ENCODE data around the gene SRRT.

Gene SRRT

GRCh38 chr7:100880645-100881044, 5.7 kb downstream of the SRRT start:
- H3K4me3 ChIP-seq (ENCODE audit: low read length) = no peak overlapping the region
- H3K27me3 ChIP-seq (ENCODE audit: insufficient read depth, low read length) = no peaks in the 10 kb centered on the region
- H3K36me3 ChIP-seq (ENCODE audit: insufficient read depth, low read length) = peaks cover 85% of the 10 kb centered on the region
- H3K9me3 ChIP-seq (ENCODE audit: low read length) = no peaks in the 10 kb centered on the region
- peaks cover 12% of the 10 kb centered on the region for H3K4me1 ChIP-seq (ENCODE audit: insufficient read depth, low read length)
- no peak overlapping the region for H2AFZ ChIP-seq (ENCODE audit: low read depth, low read length)

GRCh38 chr7:100881136-100881535, 6.2 kb downstream of the SRRT start:
- no peaks in the 10 kb centered on the region for H3K27me3 ChIP-seq (ENCODE audit: insufficient read depth, low read length)
- H3K4me1 ChIP-seq (ENCODE audit: insufficient read depth, low read length) = peaks cover 8% of the 10 kb centered on the region
- H3K4me3 ChIP-seq (ENCODE audit: low read length) = no peak overlapping the region
- H3K36me3 ChIP-seq (ENCODE audit: insufficient read depth, low read length) = peaks cover 90% of the 10 kb centered on the region
- no peaks in the 10 kb centered on the region for H3K9me3 ChIP-seq (ENCODE audit: low read length)
- no peak overlapping the region for H2AFZ ChIP-seq (ENCODE audit: low read depth, low read length)

DNA sequence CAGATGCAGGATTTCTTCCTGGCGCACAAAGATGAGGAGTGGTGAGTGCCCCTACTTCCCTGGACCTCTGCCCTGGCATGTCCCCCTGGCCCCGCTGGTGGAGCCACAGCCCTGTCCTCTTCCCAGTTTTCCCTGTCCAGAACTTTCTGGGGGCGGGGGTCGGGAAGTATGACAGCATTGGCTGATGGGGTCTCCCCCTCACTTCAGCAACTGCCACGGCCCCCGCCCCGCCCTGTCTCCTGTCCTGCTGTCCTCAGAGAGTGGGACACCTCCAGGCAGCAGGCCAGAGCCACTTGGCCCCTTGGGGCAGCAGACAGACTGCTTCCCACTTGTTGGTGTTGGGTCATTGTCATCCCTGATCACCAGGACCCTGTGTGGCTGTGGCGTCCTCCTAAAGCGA, 7.3 kb downstream of the SRRT start:
- Histone ChIP-seq H3K9me3 (ENCODE audit: low read length) (no peaks in the 10 kb centered on the region), H3K27me3 (ENCODE audit: insufficient read depth, low read length) (no peaks in the 10 kb centered on the region), H3K4me3 (ENCODE audit: low read length) (no peak overlapping the region), H3K4me1 (ENCODE audit: insufficient read depth, low read length) (no peaks in the 10 kb centered on the region), H3K36me3 (ENCODE audit: insufficient read depth, low read length) (peaks cover 90% of the 10 kb centered on the region), H2AFZ (ENCODE audit: low read depth, low read length) (no peak overlapping the region)

- Histone ChIP-seq H3K9me3 (ENCODE audit: low read length) (no peaks in the 10 kb centered on the region), H2AFZ (ENCODE audit: low read depth, low read length) (no peak overlapping the region), H3K4me3 (ENCODE audit: low read length) (no peak overlapping the region), H3K4me1 (ENCODE audit: insufficient read depth, low read length) (peaks cover 3% of the 10 kb centered on the region), H3K27me3 (ENCODE audit: insufficient read depth, low read length) (no peaks in the 10 kb centered on the region), H3K36me3 (ENCODE audit: insufficient read depth, low read length) (peaks cover 93% of the 10 kb centered on the region)
Measured at GRCh38 chr7:100882785-100883526, 8.1 kb downstream of the SRRT start.

GRCh38 chr7:100884736-100885439, 10.0 kb downstream of the SRRT start:
- Histone ChIP-seq H3K9me3 (ENCODE audit: low read length) (no peaks in the 10 kb centered on the region), H3K4me3 (ENCODE audit: low read length) (no peak overlapping the region), H3K4me1 (ENCODE audit: insufficient read depth, low read length) (peaks cover 17% of the 10 kb centered on the region), H2AFZ (ENCODE audit: low read depth, low read length) (no peak overlapping the region), H3K36me3 (ENCODE audit: insufficient read depth, low read length) (peaks cover 84% of the 10 kb centered on the region), H3K27me3 (ENCODE audit: insufficient read depth, low read length) (no peaks in the 10 kb centered on the region)

DNA sequence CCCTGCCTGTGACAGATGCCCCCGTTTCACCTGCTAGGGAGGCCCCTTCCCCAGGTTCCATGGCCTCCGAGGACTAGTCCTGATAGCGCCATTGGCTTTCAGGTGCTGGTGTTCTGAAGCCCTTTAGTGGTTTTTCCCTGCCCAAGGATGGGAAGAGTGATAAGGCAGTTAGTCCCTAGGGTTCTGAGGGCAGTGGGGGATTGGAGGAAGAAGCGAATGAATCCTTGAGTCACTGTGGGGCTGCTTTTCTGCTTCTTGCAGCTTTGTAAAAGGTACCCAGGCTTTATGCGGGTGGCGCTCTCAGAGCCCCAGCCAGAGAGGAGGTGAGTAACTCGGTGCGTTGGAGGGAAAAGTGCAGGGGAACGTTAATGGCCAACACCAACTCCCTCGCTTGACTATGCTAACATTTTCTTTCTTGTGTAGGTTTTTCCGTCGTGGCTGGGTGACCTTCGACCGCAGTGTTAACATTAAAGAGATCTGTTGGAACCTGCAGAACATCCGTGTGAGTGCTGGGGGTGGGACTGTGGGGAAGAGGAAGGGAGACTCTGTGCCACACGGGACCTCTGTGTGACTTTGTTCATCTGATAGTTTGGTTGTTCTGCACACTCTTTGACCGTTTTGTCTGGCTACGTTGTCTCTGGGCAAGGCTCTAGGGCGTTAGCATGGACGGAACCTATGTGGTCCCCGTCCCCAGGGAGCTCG, 10.7 kb downstream of the SRRT start:
- Histone ChIP-seq H3K4me3 (ENCODE audit: low read length) (no peak overlapping the region), H3K9me3 (ENCODE audit: low read length) (no peaks in the 10 kb centered on the region), H3K36me3 (ENCODE audit: insufficient read depth, low read length) (peaks cover 80% of the 10 kb centered on the region), H2AFZ (ENCODE audit: low read depth, low read length) (no peak overlapping the region), H3K27me3 (ENCODE audit: insufficient read depth, low read length) (no peaks in the 10 kb centered on the region), H3K4me1 (ENCODE audit: insufficient read depth, low read length) (peaks cover 21% of the 10 kb centered on the region)

DNA sequence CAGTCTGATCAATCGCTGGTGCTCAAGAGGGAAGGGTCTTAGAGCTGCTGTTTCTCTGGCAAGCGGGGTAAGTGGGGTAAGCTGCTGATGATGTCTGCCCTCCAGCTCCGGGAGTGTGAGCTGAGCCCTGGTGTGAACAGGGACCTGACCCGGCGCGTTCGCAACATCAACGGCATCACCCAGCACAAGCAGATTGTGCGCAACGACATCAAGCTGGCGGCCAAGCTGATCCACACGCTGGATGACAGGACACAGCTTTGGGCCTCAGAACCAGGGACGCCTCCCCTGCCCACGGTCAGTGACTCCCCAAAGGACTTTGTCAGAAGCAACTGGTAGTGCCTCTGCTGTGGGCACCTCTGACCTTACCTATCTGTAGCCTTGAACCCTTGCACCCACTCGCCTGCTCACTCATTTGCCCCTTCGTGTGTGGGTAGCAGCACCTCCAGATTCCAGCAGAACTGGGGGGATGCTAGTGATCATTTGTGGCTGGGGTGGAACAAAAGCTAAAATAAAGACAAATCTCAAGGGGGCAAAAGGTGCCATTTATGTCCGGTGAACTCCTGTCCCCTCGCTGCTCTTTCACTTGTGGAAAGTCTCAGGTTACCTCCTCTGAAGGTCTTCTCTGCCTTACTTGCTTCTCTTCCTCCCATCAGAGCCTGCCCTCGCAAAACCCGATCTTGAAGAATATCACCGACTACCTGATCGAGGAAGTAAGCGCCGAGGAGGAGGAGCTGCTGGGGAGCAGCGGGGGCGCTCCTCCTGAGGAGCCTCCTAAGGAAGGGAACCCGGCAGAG, 11.4 kb downstream of the SRRT start:
- Histone ChIP-seq H3K9me3 (ENCODE audit: low read length) (no peaks in the 10 kb centered on the region), H3K36me3 (ENCODE audit: insufficient read depth, low read length) (peaks cover 73% of the 10 kb centered on the region), H3K27me3 (ENCODE audit: insufficient read depth, low read length) (no peaks in the 10 kb centered on the region), H2AFZ (ENCODE audit: low read depth, low read length) (no peak overlapping the region), H3K4me1 (ENCODE audit: insufficient read depth, low read length) (peaks cover 29% of the 10 kb centered on the region), H3K4me3 (ENCODE audit: low read length) (no peak overlapping the region)

DNA sequence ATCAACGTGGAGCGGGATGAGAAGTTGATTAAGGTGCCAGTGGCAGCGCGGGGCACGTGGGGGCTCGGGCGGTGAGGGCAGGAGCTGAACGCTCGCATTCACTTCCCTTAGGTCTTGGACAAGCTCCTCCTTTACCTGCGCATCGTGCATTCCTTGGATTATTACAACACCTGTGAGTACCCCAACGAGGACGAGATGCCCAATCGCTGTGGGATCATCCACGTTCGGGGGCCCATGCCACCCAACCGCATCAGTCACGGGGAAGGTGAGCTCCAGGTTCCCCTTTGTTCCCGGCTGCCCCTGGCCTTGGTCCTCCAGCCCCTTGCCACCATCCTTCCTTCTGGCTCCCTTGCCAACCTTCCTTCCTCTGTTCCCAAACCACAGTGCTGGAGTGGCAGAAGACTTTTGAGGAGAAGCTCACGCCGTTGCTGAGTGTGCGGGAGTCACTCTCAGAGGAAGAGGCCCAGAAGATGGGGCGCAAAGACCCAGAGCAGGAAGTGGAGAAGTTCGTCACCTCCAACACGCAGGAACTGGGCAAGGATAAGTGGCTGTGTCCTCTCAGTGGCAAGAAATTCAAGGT, 12.1 kb downstream of the SRRT start:
- Histone ChIP-seq H3K27me3 (ENCODE audit: insufficient read depth, low read length) (no peaks in the 10 kb centered on the region), H3K4me1 (ENCODE audit: insufficient read depth, low read length) (peaks cover 31% of the 10 kb centered on the region), H3K4me3 (ENCODE audit: low read length) (no peak overlapping the region), H3K36me3 (ENCODE audit: insufficient read depth, low read length) (peaks cover 67% of the 10 kb centered on the region), H3K9me3 (ENCODE audit: low read length) (no peaks in the 10 kb centered on the region), H2AFZ (ENCODE audit: low read depth, low read length) (no peak overlapping the region)

DNA sequence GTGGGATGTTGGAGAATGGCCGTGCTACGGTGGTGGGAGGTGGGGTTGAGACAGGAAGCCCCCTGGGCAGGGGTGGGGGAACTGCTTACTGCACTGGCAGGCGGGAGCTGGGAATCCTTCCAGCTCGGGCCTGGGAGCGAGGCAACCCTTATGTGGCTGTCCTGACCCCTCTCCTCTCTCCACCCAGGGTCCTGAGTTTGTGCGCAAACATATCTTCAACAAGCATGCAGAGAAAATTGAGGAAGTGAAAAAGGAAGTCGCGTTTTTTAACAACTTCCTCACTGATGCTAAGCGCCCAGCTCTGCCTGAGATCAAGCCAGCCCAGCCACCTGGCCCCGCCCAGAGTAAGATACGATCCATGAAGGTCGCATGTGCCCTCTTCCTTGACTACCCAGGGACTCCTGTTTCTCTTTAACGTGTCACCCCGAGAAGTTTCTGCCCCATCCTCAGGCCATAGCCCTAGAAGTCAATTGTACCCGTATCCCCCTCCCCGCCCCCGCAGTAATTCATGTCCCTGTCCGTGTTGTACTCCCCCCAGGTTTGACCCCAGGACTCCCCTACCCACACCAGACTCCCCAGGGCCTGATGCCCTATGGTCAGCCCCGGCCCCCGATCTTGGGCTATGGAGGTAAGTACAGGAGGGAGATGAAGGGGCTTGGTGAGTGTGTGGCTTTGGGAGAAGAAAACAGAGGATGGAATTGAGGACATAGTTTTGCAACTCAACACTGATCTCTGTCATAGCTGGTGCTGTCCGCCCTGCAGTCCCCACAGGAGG, 12.8 kb downstream of the SRRT start:
- peaks cover 31% of the 10 kb centered on the region for H3K4me1 ChIP-seq (ENCODE audit: insufficient read depth, low read length)
- H3K4me3 ChIP-seq (ENCODE audit: low read length) = no peak overlapping the region
- no peaks in the 10 kb centered on the region for H3K9me3 ChIP-seq (ENCODE audit: low read length)
- H2AFZ ChIP-seq (ENCODE audit: low read depth, low read length) = no peak overlapping the region
- no peaks in the 10 kb centered on the region for H3K27me3 ChIP-seq (ENCODE audit: insufficient read depth, low read length)
- peaks cover 60% of the 10 kb centered on the region for H3K36me3 ChIP-seq (ENCODE audit: insufficient read depth, low read length)

DNA sequence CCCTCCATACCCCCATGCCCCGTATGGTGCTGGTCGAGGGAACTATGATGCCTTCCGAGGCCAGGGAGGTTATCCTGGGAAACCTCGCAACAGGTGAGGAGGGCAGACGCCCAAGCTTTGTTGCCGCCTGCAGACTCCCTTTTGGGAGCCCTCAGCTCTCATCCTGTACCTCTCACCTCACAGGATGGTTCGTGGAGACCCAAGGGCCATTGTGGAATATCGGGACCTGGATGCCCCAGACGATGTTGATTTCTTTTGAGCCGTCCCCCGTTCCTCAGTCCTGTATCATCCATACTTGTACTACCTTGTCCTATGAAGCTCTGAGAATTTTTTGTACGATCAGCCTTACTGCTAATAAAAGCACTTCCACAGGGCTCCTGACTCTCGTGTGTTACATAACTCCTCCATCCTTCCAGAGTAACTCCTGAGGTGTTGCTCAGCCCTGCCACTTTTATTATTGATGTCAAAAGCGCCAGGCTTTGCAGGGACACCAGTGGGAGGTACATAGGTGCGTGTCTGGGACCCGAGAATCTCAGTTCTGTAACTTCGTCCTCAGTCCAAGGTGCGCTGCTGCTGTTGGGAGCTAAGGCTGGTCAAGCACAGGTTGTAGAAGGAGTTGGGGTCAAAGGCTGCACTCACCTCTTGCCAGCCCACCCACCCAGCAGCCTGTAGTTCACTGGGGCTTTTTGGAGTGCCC, 13.5 kb downstream of the SRRT start:
- Histone ChIP-seq H2AFZ (ENCODE audit: low read depth, low read length) (no peak overlapping the region), H3K9me3 (ENCODE audit: low read length) (no peaks in the 10 kb centered on the region), H3K4me1 (ENCODE audit: insufficient read depth, low read length) (peaks cover 31% of the 10 kb centered on the region), H3K36me3 (ENCODE audit: insufficient read depth, low read length) (peaks cover 53% of the 10 kb centered on the region), H3K27me3 (ENCODE audit: insufficient read depth, low read length) (no peaks in the 10 kb centered on the region), H3K4me3 (ENCODE audit: low read length) (peak overlapping the region; percentile 70)

- Histone ChIP-seq H3K9me3 (ENCODE audit: low read length) (no peaks in the 10 kb centered on the region), H3K4me1 (ENCODE audit: insufficient read depth, low read length) (peaks cover 33% of the 10 kb centered on the region), H3K36me3 (ENCODE audit: insufficient read depth, low read length) (peaks cover 46% of the 10 kb centered on the region), H3K4me3 (ENCODE audit: low read length) (peak within 1 kb of the TSS; percentile 70), H2AFZ (ENCODE audit: low read depth, low read length) (peak within 1 kb of the TSS; percentile 66), H3K27me3 (ENCODE audit: insufficient read depth, low read length) (no peaks in the 10 kb centered on the region)
Measured at GRCh38 chr7:100888988-100889750, 14.3 kb downstream of the SRRT start, which contains the start of gene UFSP1. TSS of gene UFSP1 (minus strand) at chr7:100889715. CDS start at chr7:100889271, 444 bp downstream.
